Astrocyte (in vitro differentiated cells and primary cell): Measurements from ENCODE around the gene PDLIM5. TPM values are rescaled to one million over a fixed set of nuclear protein-coding genes. Genes with fewer than 3 reads are reported as not detected.

Experiments
- DNase-seq: peaks from one replicate; pipeline ENCODE4 v3.0.0-alpha.2; 2010; ENCODE audit warnings: low read depth
- FAIRE-seq: peaks from 2 replicates; lab custom pipeline; 2011; peaks lifted over from hg19 to GRCh38; lab: Jason Lieb, UNC
- H2AFZ ChIP-seq: 2 replicates; pipeline ENCODE4 v1.6.0; 2012; ENCODE audit warnings: low read depth, low read length, inconsistent platforms
- H3K27ac ChIP-seq: 2 replicates; pipeline ENCODE4 v1.5.1; 2011; ENCODE audit warnings: low read depth, low read length, inconsistent platforms
- H3K27me3 ChIP-seq: 2 replicates; pipeline ENCODE4 v1.6.0; 2011; ENCODE audit warnings: low read length, inconsistent platforms; ENCODE audit not compliant: insufficient read depth
- H3K36me3 ChIP-seq: 2 replicates; pipeline ENCODE4 v1.5.1; 2011; ENCODE audit warnings: low read length, inconsistent platforms; ENCODE audit not compliant: insufficient read depth
- H3K4me1 ChIP-seq: 2 replicates; pipeline ENCODE4 v1.5.1; 2011; ENCODE audit warnings: low read length, inconsistent platforms; ENCODE audit not compliant: insufficient read depth
- H3K4me2 ChIP-seq: 2 replicates; pipeline ENCODE4 v1.6.0; 2012; ENCODE audit warnings: low read length, inconsistent platforms
- H3K4me3 ChIP-seq: 2 replicates; pipeline ENCODE4 v1.5.1; 2011; ENCODE audit warnings: low read depth, mild to moderate bottlenecking, low read length, inconsistent platforms; ENCODE audit not compliant: insufficient read depth
- H3K79me2 ChIP-seq: 2 replicates; pipeline ENCODE4 v1.6.0; 2012; ENCODE audit warnings: mild to moderate bottlenecking, low read length, inconsistent platforms; ENCODE audit not compliant: insufficient read depth
- H3K9ac ChIP-seq: 2 replicates; pipeline ENCODE4 v1.6.0; 2012; ENCODE audit warnings: mild to moderate bottlenecking, low read length, inconsistent platforms
- H3K9me3 ChIP-seq: 2 replicates; pipeline ENCODE4 v1.5.1; 2012; ENCODE audit warnings: low read depth, mild to moderate bottlenecking, low read length, inconsistent platforms; ENCODE audit not compliant: insufficient read depth
- H4K20me1 ChIP-seq: 2 replicates; pipeline ENCODE4 v1.6.0; 2012; ENCODE audit warnings: low read length, inconsistent platforms; ENCODE audit not compliant: insufficient read depth
- H3K27ac Mint-ChIP-seq: one replicate; pipeline ENCODE4 v1.8.0; 2021; ENCODE audit warnings: mild to moderate bottlenecking, mixed read lengths; ENCODE audit not compliant: unreplicated experiment
- H3K27me3 Mint-ChIP-seq: one replicate; pipeline ENCODE4 v1.8.0; 2021; ENCODE audit warnings: low read depth, mixed read lengths; ENCODE audit not compliant: unreplicated experiment
- H3K36me3 Mint-ChIP-seq: one replicate; pipeline ENCODE4 v1.8.0; 2021; ENCODE audit warnings: low read depth, mixed read lengths; ENCODE audit not compliant: unreplicated experiment
- H3K4me1 Mint-ChIP-seq: one replicate; pipeline ENCODE4 v1.8.0; 2021; ENCODE audit warnings: low read depth, mixed read lengths; ENCODE audit not compliant: unreplicated experiment
- H3K4me3 Mint-ChIP-seq: one replicate; pipeline ENCODE4 v1.8.0; 2021; ENCODE audit warnings: mild to moderate bottlenecking, moderate library complexity, mixed read lengths; ENCODE audit not compliant: unreplicated experiment
- H3K9me3 Mint-ChIP-seq: one replicate; pipeline ENCODE4 v1.8.0; 2021; ENCODE audit warnings: mild to moderate bottlenecking, mixed read lengths; ENCODE audit not compliant: unreplicated experiment
- EZH2 ChIP-seq: IDR thresholded peaks from 2 replicates; pipeline ENCODE4 v1.6.1; 2012; ENCODE audit warnings: mild to moderate bottlenecking, low read length, inconsistent platforms; ENCODE audit not compliant: insufficient read depth
- total RNA-seq: library from RNA; stranded (reverse); gene quantifications from 2 replicates; pipeline ENCODE4 v1.2.1, GENCODE V29; 2021
- TF ChIP-seq, protein P1 (sequence below): IDR thresholded peaks from 2 replicates; pipeline ENCODE4 v1.5.1; 2011; ENCODE audit warnings: low read depth, mild to moderate bottlenecking, inconsistent platforms, low read length, moderate library complexity; ENCODE audit not compliant: insufficient read depth

Gene PDLIM5
- total RNA-seq, 1 donor from 2014 or later, result 181 TPM

DNA sequence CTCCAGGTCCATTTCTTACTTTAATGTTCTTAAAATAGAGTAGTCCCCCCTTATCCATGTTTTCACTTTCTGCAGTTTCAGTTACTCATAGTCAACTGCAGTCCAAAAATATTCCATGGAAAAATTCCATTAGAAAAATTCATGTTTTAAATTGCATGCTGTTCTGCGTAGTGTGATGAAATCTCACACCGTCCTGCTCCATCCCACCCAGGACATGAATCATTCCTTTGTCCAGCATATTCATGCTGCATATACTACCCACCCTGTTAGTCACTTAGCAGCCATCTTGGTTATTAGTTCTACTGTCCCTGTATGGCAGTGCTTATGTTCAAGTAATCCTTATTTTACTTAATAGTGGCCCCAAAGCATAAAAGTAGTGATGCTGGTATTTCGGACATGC is 5.4 kb upstream of the PDLIM5 start:
- FAIRE-seq (peak; percentile 92), DNase-seq (peak; percentile 89)
- no peaks in the 10 kb centered on the region for H3K9me3 ChIP-seq
- H3K27me3 ChIP-seq, result no peaks in the 10 kb centered on the region
- TF ChIP-seq EZH2, result no peak
- TF ChIP-seq, protein P1, sequence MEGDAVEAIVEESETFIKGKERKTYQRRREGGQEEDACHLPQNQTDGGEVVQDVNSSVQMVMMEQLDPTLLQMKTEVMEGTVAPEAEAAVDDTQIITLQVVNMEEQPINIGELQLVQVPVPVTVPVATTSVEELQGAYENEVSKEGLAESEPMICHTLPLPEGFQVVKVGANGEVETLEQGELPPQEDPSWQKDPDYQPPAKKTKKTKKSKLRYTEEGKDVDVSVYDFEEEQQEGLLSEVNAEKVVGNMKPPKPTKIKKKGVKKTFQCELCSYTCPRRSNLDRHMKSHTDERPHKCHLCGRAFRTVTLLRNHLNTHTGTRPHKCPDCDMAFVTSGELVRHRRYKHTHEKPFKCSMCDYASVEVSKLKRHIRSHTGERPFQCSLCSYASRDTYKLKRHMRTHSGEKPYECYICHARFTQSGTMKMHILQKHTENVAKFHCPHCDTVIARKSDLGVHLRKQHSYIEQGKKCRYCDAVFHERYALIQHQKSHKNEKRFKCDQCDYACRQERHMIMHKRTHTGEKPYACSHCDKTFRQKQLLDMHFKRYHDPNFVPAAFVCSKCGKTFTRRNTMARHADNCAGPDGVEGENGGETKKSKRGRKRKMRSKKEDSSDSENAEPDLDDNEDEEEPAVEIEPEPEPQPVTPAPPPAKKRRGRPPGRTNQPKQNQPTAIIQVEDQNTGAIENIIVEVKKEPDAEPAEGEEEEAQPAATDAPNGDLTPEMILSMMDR, result no peak
- Mint-ChIP-seq H3K27ac (no peak overlapping the region), H3K9me3 (no peaks in the 10 kb centered on the region), H3K27me3 (no peaks in the 10 kb centered on the region), H3K4me1 (no peaks in the 10 kb centered on the region), H3K4me3 (no peak overlapping the region), H3K36me3 (no peaks in the 10 kb centered on the region)
- H2AFZ ChIP-seq, result peak overlapping the region; percentile 29
- peak overlapping the region; percentile 54 for H3K27ac ChIP-seq
- no peaks in the 10 kb centered on the region for H3K36me3 ChIP-seq
- no peak overlapping the region for H3K9ac ChIP-seq
- H3K79me2 ChIP-seq, result peaks cover 2% of the 10 kb centered on the region
- peak overlapping the region; percentile 14 for H3K4me2 ChIP-seq
- H4K20me1 ChIP-seq, result no peaks in the 10 kb centered on the region
- peaks cover 12% of the 10 kb centered on the region for H3K4me1 ChIP-seq
- H3K4me3 ChIP-seq, result no peak overlapping the region

DNA sequence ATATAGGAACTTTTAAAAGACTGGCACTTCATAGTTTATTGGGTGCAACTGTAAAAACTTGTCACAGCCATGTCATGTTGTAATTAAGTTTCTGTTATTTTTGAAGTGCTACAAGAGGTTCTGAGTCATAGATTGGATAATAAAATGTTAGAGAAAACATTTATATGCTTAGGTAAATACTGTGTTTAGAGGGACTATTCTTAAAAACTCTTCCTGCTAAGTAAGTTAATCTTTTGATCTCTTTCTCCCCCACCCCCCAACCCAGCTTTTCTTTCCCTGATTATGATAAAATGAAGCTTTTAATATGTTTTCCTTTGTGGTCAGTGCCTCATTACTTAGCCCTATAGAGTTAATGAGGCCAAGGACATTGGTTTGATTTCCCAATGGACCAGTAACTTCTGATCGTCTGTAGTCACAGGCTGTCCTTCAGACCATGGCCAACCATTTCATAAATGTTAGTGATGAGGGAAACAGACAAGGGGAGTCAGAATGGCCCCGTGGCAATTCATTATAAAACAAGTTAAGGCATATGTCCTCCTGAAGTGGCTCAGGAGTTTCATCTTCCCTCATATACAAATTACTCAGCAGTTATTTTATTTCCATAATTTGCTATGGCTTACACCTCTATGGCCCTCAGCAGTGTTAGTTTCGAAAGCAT is 3.9 kb upstream of the PDLIM5 start:
- Histone ChIP-seq H4K20me1 (peaks cover 6% of the 10 kb centered on the region), H3K27me3 (no peaks in the 10 kb centered on the region), H2AFZ (no peak overlapping the region), H3K4me1 (peaks cover 12% of the 10 kb centered on the region), H3K4me3 (no peak overlapping the region), H3K79me2 (peaks cover 15% of the 10 kb centered on the region), H3K9ac (no peak overlapping the region), H3K4me2 (no peak overlapping the region), H3K9me3 (no peaks in the 10 kb centered on the region), H3K27ac (no peak overlapping the region), H3K36me3 (no peaks in the 10 kb centered on the region)
- Mint-ChIP-seq H3K27me3 (no peaks in the 10 kb centered on the region), H3K27ac (no peak overlapping the region), H3K4me1 (no peaks in the 10 kb centered on the region), H3K9me3 (no peaks in the 10 kb centered on the region), H3K4me3 (no peak overlapping the region), H3K36me3 (no peaks in the 10 kb centered on the region)
- TF ChIP-seq, protein P1, result no peak
- TF ChIP-seq EZH2, result no peak
- DNase-seq, result no peak
- FAIRE-seq, result peak; percentile 49

DNA sequence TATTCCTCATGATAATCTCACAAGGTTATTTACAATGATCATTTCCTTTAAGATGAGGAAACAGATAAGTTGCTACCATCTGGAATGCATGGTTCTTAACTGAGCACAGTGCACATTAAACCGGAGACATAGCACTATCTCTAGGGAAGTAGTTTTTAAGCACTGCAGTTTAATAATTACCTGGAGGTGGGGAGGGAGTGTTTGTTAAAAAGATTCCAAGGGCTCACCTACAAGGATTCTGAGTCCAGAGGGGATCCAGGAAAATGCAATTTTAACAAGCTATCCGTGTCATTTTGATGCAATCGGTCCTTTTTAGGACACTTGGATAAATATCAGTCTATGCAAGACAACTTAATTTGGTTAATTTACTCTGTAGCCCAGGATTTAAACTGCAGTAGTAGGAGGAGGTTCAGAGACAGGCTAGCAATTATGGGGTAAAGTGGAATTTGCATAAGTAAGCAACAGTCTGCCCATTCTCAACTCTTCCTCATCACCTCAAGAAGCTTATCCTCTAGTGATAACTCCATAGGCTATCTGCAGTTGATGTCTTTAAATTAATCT is 2.8 kb upstream of the PDLIM5 start:
- peaks cover 25% of the 10 kb centered on the region for H3K79me2 ChIP-seq
- H3K4me3 ChIP-seq, result no peak overlapping the region
- FAIRE-seq (no peak), DNase-seq (no peak)
- H3K4me1 ChIP-seq, result peaks cover 12% of the 10 kb centered on the region
- H3K27me3 ChIP-seq, result no peaks in the 10 kb centered on the region
- no peak overlapping the region for H3K27ac ChIP-seq
- TF ChIP-seq EZH2, result no peak
- TF ChIP-seq, protein P1, result no peak
- no peaks in the 10 kb centered on the region for H3K36me3 Mint-ChIP-seq
- H3K4me2 ChIP-seq, result no peak overlapping the region
- no peak overlapping the region for H2AFZ ChIP-seq
- H3K9ac ChIP-seq, result no peak overlapping the region
- H4K20me1 ChIP-seq, result peaks cover 16% of the 10 kb centered on the region
- no peaks in the 10 kb centered on the region for H3K9me3 Mint-ChIP-seq
- no peak overlapping the region for H3K27ac Mint-ChIP-seq
- H3K27me3 Mint-ChIP-seq, result no peaks in the 10 kb centered on the region
- no peak overlapping the region for H3K4me3 Mint-ChIP-seq
- no peaks in the 10 kb centered on the region for H3K9me3 ChIP-seq
- peaks cover 2% of the 10 kb centered on the region for H3K4me1 Mint-ChIP-seq
- no peaks in the 10 kb centered on the region for H3K36me3 ChIP-seq
